Right lobe of liver (tissue), 6 donors: Measurements from ENCODE around the gene MXD4. TPM values are rescaled to one million over a fixed set of nuclear protein-coding genes. Genes with fewer than 3 reads are reported as not detected.
A peak's percentile ranks its signal among the peaks of the same experiment; 100 is the strongest.

Experiments
- ATAC-seq, 4 donors: fragments of 200-7000 bp; cut with Tn5 transposase; one replicate each; pipeline ENCODE4 v1.9.1; 2020; ENCODE audit warnings: mild to moderate bottlenecking in 4 of 4, moderate library complexity in 4 of 4
- DNase-seq, 3 donors: peaks; one replicate each; pipeline ENCODE4 v3.0.0-alpha.2; 2020
- H3K27ac ChIP-seq, 3 donors: fragments of 200-600 bp; one replicate each; pipeline ENCODE4 v1.8.0; 2022
- H3K27me3 ChIP-seq, 2 donors: fragments of 200-600 bp; one replicate each; pipeline ENCODE4 v1.8.0; 2022
- H3K36me3 ChIP-seq, 4 donors: fragments of 200-600 bp; sonication (generic) in 1 of 4; one replicate each; pipeline versions ENCODE4 v1.5.1 to v1.8.0; 2017 to 2022; ENCODE audit warnings: control low read depth in 1 of 4
- H3K4me1 ChIP-seq, 4 donors: fragments of 200-600 bp; sonication (generic) in 1 of 4; one replicate each; pipeline versions ENCODE4 v1.5.1 to v1.8.0; 2017 to 2022; ENCODE audit warnings: control low read depth in 1 of 4
- H3K4me3 ChIP-seq, 3 donors: fragments of 200-600 bp; one replicate each; pipeline ENCODE4 v1.8.0; 2022
- H3K9me3 ChIP-seq, 4 donors: fragments of 200-600 bp; sonication (generic) in 1 of 4; one replicate each; pipeline versions ENCODE4 v1.5.1 to v1.8.0; 2017 to 2022; ENCODE audit warnings: control low read depth in 1 of 4
- POLR2A ChIP-seq: fragments of 450-650 bp; IDR thresholded peaks from one replicate; pipeline ENCODE4 v1.6.1; 2017; ENCODE audit warnings: antibody characterized with exemption, mild to moderate bottlenecking
- WGBS: methylation state at CpG from one replicate; pipeline ENCODE4 v1.1.6; 2018; ENCODE audit warnings: low coverage, low lambda C conversion rate; ENCODE audit not compliant: insufficient coverage; ENCODE audit errors: missing lambda C conversion rate; 5-methylcytosine and 5-hydroxymethylcytosine counted together
- intact Hi-C, 2 donors: fragments of 100-400 bp; cut with DNase I; formaldehyde crosslinking; loops; one replicate each; pipeline versions ENCODE4 v1.11.2 to v1.14.1; 2022
- total RNA-seq, 6 experiments: library from RNA; depleted of rRNA in 2 of 6; stranded (reverse); fragments of >200 nt in 2 of 6; fragmentation: NEBNext Ultra II Directional in 3 of 6; extraction: Animal tissue kit (Norgen Biotek cat#: 25700) in 3 of 6; gene quantifications; one replicate each; pipeline versions ENCODE4 v1.1.0 to v1.2.4, GENCODE V29; 2016 to 2023
- TF ChIP-seq, protein P1 (sequence below), 4 donors: fragments of 200-600 bp in 3 of 4; fragments of 450-650 bp in 1 of 4; IDR thresholded peaks; one replicate each; pipeline versions ENCODE4 v1.5.1 to v1.8.0; 2016 to 2022; ENCODE audit warnings: antibody characterized with exemption in 4 of 4, mild to moderate bottlenecking in 2 of 4
- donor health status: DM: no; HTN: yes; CAD: no.
- donor health status: DM: no; HTN: no; CAD: no.
- donor health status: DM: no; HTN: no; CAD: no.
- donor health status: DM: no; HTN: yes; CAD: no.
- donor health status: DM: no; HTN: yes; CAD: no.

Gene MXD4
- total RNA-seq, 6 experiments from 2014 or later = 17.8 to 23.0 (median 19.7) TPM

DNA sequence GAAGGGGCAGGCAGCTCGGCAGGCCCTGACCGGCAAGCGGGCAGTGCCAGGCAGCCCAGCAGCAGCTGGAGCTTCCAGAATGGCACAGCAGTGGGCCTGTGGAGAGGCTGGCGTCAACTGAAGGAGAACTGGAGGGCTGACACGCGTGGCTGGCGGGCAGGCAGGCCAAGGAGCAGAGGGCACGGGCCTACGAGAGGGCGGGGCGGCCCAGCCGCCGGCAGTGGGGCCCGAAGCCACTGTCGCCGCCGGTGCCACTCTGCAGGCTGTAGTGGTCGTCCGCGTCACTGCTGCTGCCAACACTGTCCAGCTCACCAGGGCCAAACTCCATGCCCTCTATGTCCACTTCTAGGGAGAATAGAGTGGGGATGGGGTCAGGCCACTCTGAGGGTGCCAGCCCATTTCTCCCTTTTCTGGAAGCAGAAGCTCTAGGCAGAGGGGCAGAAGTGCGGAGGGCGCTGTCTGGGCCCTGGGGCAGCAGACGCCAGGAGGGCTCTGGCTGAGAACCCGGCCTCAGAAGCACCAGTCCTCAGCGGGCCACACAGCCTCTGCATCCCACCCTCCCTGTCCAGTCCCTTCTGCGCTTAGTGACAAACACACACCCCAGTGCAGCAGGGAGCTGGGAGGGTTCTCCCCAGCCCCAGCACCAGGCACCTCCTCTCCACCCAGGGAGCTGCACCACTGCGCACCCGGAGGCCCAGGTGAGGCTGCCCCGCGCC, 11.4 kb downstream of the MXD4 start:
- Histone ChIP-seq H3K27me3 (no peaks in the 10 kb centered on the region), H3K4me3 (no peak overlapping the region), H3K27ac (no peak overlapping the region), H3K9me3 (no peaks in the 10 kb centered on the region), H3K36me3 (peaks cover 0 to 29% (median 6%) of the 10 kb centered on the region in 4 donors), H3K4me1 (no peaks in the 10 kb centered on the region)
- ATAC-seq (no peak), DNase-seq (no peak)
- TF ChIP-seq POLR2A = no peak
- TF ChIP-seq, protein P1, sequence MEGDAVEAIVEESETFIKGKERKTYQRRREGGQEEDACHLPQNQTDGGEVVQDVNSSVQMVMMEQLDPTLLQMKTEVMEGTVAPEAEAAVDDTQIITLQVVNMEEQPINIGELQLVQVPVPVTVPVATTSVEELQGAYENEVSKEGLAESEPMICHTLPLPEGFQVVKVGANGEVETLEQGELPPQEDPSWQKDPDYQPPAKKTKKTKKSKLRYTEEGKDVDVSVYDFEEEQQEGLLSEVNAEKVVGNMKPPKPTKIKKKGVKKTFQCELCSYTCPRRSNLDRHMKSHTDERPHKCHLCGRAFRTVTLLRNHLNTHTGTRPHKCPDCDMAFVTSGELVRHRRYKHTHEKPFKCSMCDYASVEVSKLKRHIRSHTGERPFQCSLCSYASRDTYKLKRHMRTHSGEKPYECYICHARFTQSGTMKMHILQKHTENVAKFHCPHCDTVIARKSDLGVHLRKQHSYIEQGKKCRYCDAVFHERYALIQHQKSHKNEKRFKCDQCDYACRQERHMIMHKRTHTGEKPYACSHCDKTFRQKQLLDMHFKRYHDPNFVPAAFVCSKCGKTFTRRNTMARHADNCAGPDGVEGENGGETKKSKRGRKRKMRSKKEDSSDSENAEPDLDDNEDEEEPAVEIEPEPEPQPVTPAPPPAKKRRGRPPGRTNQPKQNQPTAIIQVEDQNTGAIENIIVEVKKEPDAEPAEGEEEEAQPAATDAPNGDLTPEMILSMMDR (IDR thresholded peaks at IDR 0.05) = no peak
- intact Hi-C loops = no loop called here
- 90% methylated on average over 6 of the region's 30 CpGs for WGBS

DNA sequence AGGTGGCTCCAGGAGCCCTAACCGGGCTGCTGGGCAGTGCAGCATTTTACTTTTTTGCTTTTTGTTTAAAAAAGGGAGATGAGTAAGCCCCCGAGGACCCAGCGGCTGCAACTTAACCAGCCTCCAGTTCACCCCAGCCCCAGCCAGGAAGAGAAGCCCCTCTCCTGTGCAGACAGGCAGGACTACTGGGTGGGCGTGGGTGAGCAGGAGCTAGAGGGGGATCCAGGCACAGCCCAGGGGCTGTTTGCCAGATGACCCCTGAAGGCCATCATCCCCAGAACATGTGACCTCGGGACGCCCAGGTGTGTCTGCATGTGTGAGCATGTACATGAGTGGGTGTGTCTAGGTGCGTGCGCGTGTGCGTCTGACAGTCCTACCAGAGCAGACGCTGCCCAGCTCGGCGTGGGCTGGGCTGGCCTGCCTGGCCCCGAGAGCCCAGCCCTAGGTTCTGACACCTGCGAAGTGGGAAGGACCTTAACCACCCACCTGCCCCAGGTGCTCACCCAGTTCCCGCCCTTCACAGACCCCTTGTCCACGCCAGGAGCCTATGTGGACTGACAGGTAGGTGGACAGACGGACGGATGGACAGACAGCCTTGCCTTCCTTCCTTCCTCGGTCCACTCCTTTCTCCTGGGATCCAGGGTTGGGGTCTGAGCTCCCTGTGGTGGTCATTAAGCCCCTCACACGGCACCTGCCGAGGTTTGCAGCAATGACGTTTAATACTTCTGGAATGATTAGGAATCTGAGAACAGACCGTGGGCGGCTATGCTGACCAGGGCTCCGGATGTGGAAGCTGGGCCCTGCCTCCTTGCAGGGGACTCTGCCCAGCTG, 12.2 kb downstream of the MXD4 start:
- DNase-seq (no peak), ATAC-seq (no peak)
- Histone ChIP-seq H3K9me3 (no peaks in the 10 kb centered on the region), H3K27ac (no peak overlapping the region), H3K4me3 (no peak overlapping the region), H3K36me3 (peaks cover 0 to 25% (median 6%) of the 10 kb centered on the region in 4 donors), H3K27me3 (no peaks in the 10 kb centered on the region), H3K4me1 (no peaks in the 10 kb centered on the region)
- 77% methylated on average over 5 of the region's 26 CpGs for WGBS
- TF ChIP-seq, protein P1 (IDR thresholded peaks at IDR 0.05) = no peak
- no peak for TF ChIP-seq POLR2A
- intact Hi-C loops = no loop called here

DNA sequence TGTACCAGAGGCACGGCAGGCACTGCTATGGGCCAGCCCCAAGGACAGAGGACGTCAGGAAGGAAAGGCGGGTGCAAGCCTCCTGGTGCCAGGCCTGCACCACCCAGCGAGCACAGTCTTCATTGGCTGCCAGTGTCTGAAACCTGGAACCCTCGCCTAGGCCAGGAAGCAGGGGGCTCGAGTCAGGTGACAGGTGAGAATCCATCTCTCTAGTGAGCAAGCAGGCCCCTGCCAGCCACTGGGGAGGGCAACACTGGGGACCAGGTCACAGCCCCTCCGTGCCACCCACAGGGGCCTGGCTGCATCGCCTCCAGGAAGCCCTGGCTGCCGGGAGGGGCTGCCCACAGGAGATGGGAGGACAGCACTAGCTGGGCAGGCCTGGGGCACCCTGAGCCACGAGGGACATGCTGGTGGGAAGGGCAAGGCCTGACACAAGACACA, 13.1 kb downstream of the MXD4 start:
- intact Hi-C loops = no loop called here
- no peaks in the 10 kb centered on the region for H3K4me1 ChIP-seq
- peaks cover 0 to 16% (median 6%) of the 10 kb centered on the region in 4 donors for H3K36me3 ChIP-seq
- no peaks in the 10 kb centered on the region for H3K27me3 ChIP-seq
- TF ChIP-seq, protein P1 (IDR thresholded peaks at IDR 0.05) = no peak
- TF ChIP-seq POLR2A = no peak
- WGBS = 71% methylated on average over 4 of the region's 10 CpGs
- no peaks in the 10 kb centered on the region for H3K9me3 ChIP-seq
- ATAC-seq (no peak), DNase-seq (peak in 1 of 3 donors; percentile 16)
- H3K4me3 ChIP-seq = no peak overlapping the region
- no peak overlapping the region for H3K27ac ChIP-seq

DNA sequence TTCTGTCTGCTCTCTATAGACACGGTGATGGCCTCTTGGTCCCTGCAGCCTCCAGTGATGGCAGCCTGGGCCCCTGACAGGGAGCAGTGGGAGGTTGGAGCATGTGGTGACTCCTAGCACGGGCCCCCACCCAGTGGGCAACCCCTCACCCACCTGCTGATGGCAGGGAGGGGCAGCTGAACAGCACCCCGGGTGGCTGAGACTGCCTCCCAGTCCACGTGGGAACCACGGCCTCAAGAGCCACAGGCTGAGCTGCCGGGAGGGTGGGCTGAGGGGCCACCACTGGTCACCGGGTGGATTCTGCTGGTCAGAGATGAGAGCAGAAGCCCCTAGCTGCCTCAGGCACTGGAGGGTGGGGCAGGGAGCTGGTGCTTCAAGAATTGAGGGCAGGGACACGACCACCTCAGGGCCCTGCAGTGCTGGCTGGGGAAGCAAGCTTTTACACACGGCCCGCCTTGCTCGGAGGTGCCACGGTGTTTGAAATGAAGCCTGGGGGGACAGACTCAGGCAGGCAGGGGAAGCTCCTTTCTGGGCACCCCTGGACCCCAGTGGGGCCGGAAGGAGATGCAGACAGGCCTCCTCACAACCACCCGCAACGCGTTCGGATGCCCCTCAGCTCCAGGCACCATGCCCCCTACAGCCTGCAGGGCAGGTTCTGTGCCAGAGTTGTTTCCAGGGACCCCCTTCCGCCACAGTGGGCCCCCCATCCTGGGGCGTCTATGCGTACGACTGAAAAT, 13.7 kb downstream of the MXD4 start:
- intact Hi-C loops = no loop called here
- H3K9me3 ChIP-seq = no peaks in the 10 kb centered on the region
- H3K4me1 ChIP-seq = no peaks in the 10 kb centered on the region
- 85% methylated on average over 3 of the region's 21 CpGs for WGBS
- TF ChIP-seq, protein P1 (IDR thresholded peaks at IDR 0.05) = no peak
- no peak for TF ChIP-seq POLR2A
- DNase-seq (no peak), ATAC-seq (no peak)
- no peak overlapping the region for H3K4me3 ChIP-seq
- H3K36me3 ChIP-seq = peaks cover 0 to 14% (median 6%) of the 10 kb centered on the region in 4 donors
- no peaks in the 10 kb centered on the region for H3K27me3 ChIP-seq
- H3K27ac ChIP-seq = no peak overlapping the region
